Activated naive CD4-positive, alpha-beta T cell treated with anti-CD3 and anti-CD28 coated beads, Interleukin-2, amount 10 ng/mL, durations not matched to agents 7 days and 5 days (primary cell): ENCODE measurements around the gene SPRED3.
"Not testable (repeated sequence)": the region's sequence is repeated elsewhere in the genome, so short reads cannot be mapped to it uniquely, and the experiment has no call there.

ENCODE experiments used
- CTCF ChIA-PET: fragments of 350-600 bp; sonication (Branson Sonifier 250); formaldehyde crosslinking; loops from one replicate; lab custom pipeline; 2021; ENCODE audit warnings: antibody characterized with exemption; lab: Charles Lee
- DNase-seq: peaks from one replicate; pipeline ENCODE4 v3.0.0-alpha.2; 2020
- H3K27ac Mint-ChIP-seq: one replicate; pipeline ENCODE4 v1.8.0; 2021; ENCODE audit warnings: mild to moderate bottlenecking, moderate library complexity, mixed read lengths
- H3K27me3 Mint-ChIP-seq: one replicate; pipeline ENCODE4 v1.8.0; 2021; ENCODE audit warnings: mild to moderate bottlenecking, mixed read lengths
- H3K36me3 Mint-ChIP-seq: one replicate; pipeline ENCODE4 v1.8.0; 2021; ENCODE audit warnings: mixed read lengths
- H3K4me1 Mint-ChIP-seq: one replicate; pipeline ENCODE4 v1.8.0; 2021; ENCODE audit warnings: mixed read lengths
- H3K4me3 Mint-ChIP-seq: one replicate; pipeline ENCODE4 v1.8.0; 2021; ENCODE audit warnings: mild to moderate bottlenecking, moderate library complexity, mixed read lengths
- H3K9me3 Mint-ChIP-seq: one replicate; pipeline ENCODE4 v1.8.0; 2021; ENCODE audit warnings: mixed read lengths

SPRED3 gene

GRCh38 chr19:38361633-38362075, 26.8 kb upstream of the SPRED3 start:
- H3K36me3 Mint-ChIP-seq: no peaks in the 10 kb centered on the region
- H3K4me1 Mint-ChIP-seq: peaks cover 25% of the 10 kb centered on the region
- H3K27ac Mint-ChIP-seq: peak overlapping the region; percentile 69
- DNase-seq: peak; percentile 86
- no peaks in the 10 kb centered on the region for H3K9me3 Mint-ChIP-seq
- H3K27me3 Mint-ChIP-seq: peaks cover 83% of the 10 kb centered on the region
- CTCF ChIA-PET: interaction anchor here (1.5 kb wide), 1 partner anchor 41 kb away, joined by 3 read pairs; the partner anchor contains the start of gene FAM98C
- H3K4me3 Mint-ChIP-seq: peak overlapping the region; percentile 82

GRCh38 chr19:38362076-38362945, 26.2 kb upstream of the SPRED3 start:
- Mint-ChIP-seq H3K4me3 (peak overlapping the region; percentile 82), H3K36me3 (no peaks in the 10 kb centered on the region), H3K27ac (peak overlapping the region; percentile 74), H3K9me3 (no peaks in the 10 kb centered on the region), H3K4me1 (peaks cover 25% of the 10 kb centered on the region), H3K27me3 (peaks cover 83% of the 10 kb centered on the region)
- CTCF ChIA-PET: no interaction called here
- peak; percentile 95 for DNase-seq

- peaks cover 25% of the 10 kb centered on the region for H3K4me1 Mint-ChIP-seq
- H3K9me3 Mint-ChIP-seq, H3K36me3 Mint-ChIP-seq, H3K27ac Mint-ChIP-seq, DNase-seq, CTCF ChIA-PET: not testable (repeated sequence)
- H3K27me3 Mint-ChIP-seq: peaks cover 83% of the 10 kb centered on the region
- H3K4me3 Mint-ChIP-seq: peak overlapping the region; percentile 82
Measured at GRCh38 chr19:38362946-38363688, 25.4 kb upstream of the SPRED3 start.

GRCh38 chr19:38367041-38367440, 21.5 kb upstream of the SPRED3 start:
- CTCF ChIA-PET: no interaction called here
- Mint-ChIP-seq H3K9me3 (no peaks in the 10 kb centered on the region), H3K27ac (no peak overlapping the region), H3K4me3 (no peak overlapping the region), H3K36me3 (no peaks in the 10 kb centered on the region), H3K4me1 (peaks cover 12% of the 10 kb centered on the region), H3K27me3 (peaks cover 66% of the 10 kb centered on the region)
- no peak for DNase-seq

- H3K4me3 Mint-ChIP-seq: no peak overlapping the region
- CTCF ChIA-PET: no interaction called here
- H3K9me3 Mint-ChIP-seq: no peaks in the 10 kb centered on the region
- peaks cover under 1% of the 10 kb centered on the region for H3K36me3 Mint-ChIP-seq
- H3K4me1 Mint-ChIP-seq: peaks cover 4% of the 10 kb centered on the region
- DNase-seq: no peak
- H3K27me3 Mint-ChIP-seq: peaks cover 59% of the 10 kb centered on the region
- H3K27ac Mint-ChIP-seq: no peak overlapping the region
Measured at GRCh38 chr19:38369584-38369983, 18.9 kb upstream of the SPRED3 start.

- H3K36me3 Mint-ChIP-seq: peaks cover 7% of the 10 kb centered on the region
- no peaks in the 10 kb centered on the region for H3K9me3 Mint-ChIP-seq
- H3K27ac Mint-ChIP-seq: no peak overlapping the region
- no peak overlapping the region for H3K4me3 Mint-ChIP-seq
- CTCF ChIA-PET: interaction anchor here (0.8 kb wide), 1 partner anchor 10 kb away, joined by 3 read pairs; no protein-coding TSS in a partner anchor
- H3K4me1 Mint-ChIP-seq: peaks cover 11% of the 10 kb centered on the region
- no peak for DNase-seq
- peaks cover 52% of the 10 kb centered on the region for H3K27me3 Mint-ChIP-seq
Measured at GRCh38 chr19:38370299-38370698, 18.2 kb upstream of the SPRED3 start.

GRCh38 chr19:38371081-38371480, 17.4 kb upstream of the SPRED3 start:
- CTCF ChIA-PET: interaction anchor here (0.8 kb wide), 1 partner anchor 11 kb away, joined by 3 read pairs; no protein-coding TSS in a partner anchor

GRCh38 chr19:38373907-38374331, 14.6 kb upstream of the SPRED3 start:
- Mint-ChIP-seq H3K36me3 (peaks cover 17% of the 10 kb centered on the region), H3K4me1 (peaks cover 27% of the 10 kb centered on the region), H3K27me3 (peaks cover 23% of the 10 kb centered on the region), H3K9me3 (no peaks in the 10 kb centered on the region), H3K27ac (peak overlapping the region; percentile 96), H3K4me3 (peak overlapping the region; percentile 99)
- DNase-seq: no peak
- CTCF ChIA-PET: interaction anchor here (0.7 to 2.8 kb wide), 11 partner anchors 11 to 556 kb away, joined by 3 to 16 read pairs (median 3); partner anchors contain the start of genes CATSPERG, FAM98C and SARS2

More at GRCh38 chr19:38371081-38371480, 17.4 kb upstream of the SPRED3 start:
- no peak overlapping the region for H3K27ac Mint-ChIP-seq
- peaks cover 46% of the 10 kb centered on the region for H3K27me3 Mint-ChIP-seq
- no peak overlapping the region for H3K4me3 Mint-ChIP-seq
- peaks cover 19% of the 10 kb centered on the region for H3K4me1 Mint-ChIP-seq
- H3K9me3 Mint-ChIP-seq: no peaks in the 10 kb centered on the region
- peaks cover 10% of the 10 kb centered on the region for H3K36me3 Mint-ChIP-seq
- no peak for DNase-seq

GRCh38 chr19:38374332-38375097, 14.0 kb upstream of the SPRED3 start, which contains the start of gene PSMD8:
PSMD8 (plus strand) TSS chr19:38374571; CDS start chr19:38374602, 31 bp downstream.
- peaks cover 23% of the 10 kb centered on the region for H3K27me3 Mint-ChIP-seq
- peak within 1 kb of the TSS; percentile 99 for H3K4me3 Mint-ChIP-seq
- peaks cover 27% of the 10 kb centered on the region for H3K4me1 Mint-ChIP-seq
- DNase-seq: peak; percentile 99
- peak within 1 kb of the TSS; percentile 96 for H3K27ac Mint-ChIP-seq
- CTCF ChIA-PET: interaction anchor here (0.7 to 2.8 kb wide), 12 partner anchors 11 to 556 kb away, joined by 3 to 16 read pairs (median 4); partner anchors contain the start of genes CATSPERG, FAM98C and SARS2
- H3K9me3 Mint-ChIP-seq: no peaks in the 10 kb centered on the region
- peaks cover 23% of the 10 kb centered on the region for H3K36me3 Mint-ChIP-seq

GRCh38 chr19:38375098-38375493, 13.4 kb upstream of the SPRED3 start:
- peaks cover 27% of the 10 kb centered on the region for H3K4me1 Mint-ChIP-seq
- H3K27ac Mint-ChIP-seq: peak overlapping the region; percentile 96
- H3K36me3 Mint-ChIP-seq: peaks cover 25% of the 10 kb centered on the region
- peak overlapping the region; percentile 99 for H3K4me3 Mint-ChIP-seq
- CTCF ChIA-PET: interaction anchor here (1.1 to 2.8 kb wide), 6 partner anchors 10 to 39 kb away, joined by 3 to 16 read pairs (median 4); partner anchors contain the start of genes CATSPERG and FAM98C
- no peaks in the 10 kb centered on the region for H3K9me3 Mint-ChIP-seq
- peaks cover 20% of the 10 kb centered on the region for H3K27me3 Mint-ChIP-seq
- DNase-seq: no peak

- peaks cover 27% of the 10 kb centered on the region for H3K4me1 Mint-ChIP-seq
- no peaks in the 10 kb centered on the region for H3K9me3 Mint-ChIP-seq
- H3K36me3 Mint-ChIP-seq: peaks cover 25% of the 10 kb centered on the region
- H3K27me3 Mint-ChIP-seq: peaks cover 13% of the 10 kb centered on the region
- no peak for DNase-seq
- H3K27ac Mint-ChIP-seq: peak overlapping the region; percentile 96
- CTCF ChIA-PET: interaction anchor here (0.5 to 2.8 kb wide), 2 partner anchors 40 to 455 kb away, joined by 3 to 16 read pairs; partner anchors contain the start of gene CATSPERG
- peak overlapping the region; percentile 99 for H3K4me3 Mint-ChIP-seq
Measured at GRCh38 chr19:38375748-38376147, 12.7 kb upstream of the SPRED3 start.

- H3K27me3 Mint-ChIP-seq: peaks cover 10% of the 10 kb centered on the region
- DNase-seq: no peak
- peak overlapping the region; percentile 63 for H3K27ac Mint-ChIP-seq
- H3K4me3 Mint-ChIP-seq: peak overlapping the region; percentile 99
- peaks cover 30% of the 10 kb centered on the region for H3K36me3 Mint-ChIP-seq
- H3K4me1 Mint-ChIP-seq: peaks cover 27% of the 10 kb centered on the region
- no peaks in the 10 kb centered on the region for H3K9me3 Mint-ChIP-seq
- CTCF ChIA-PET: no interaction called here
Measured at GRCh38 chr19:38376576-38376975, 11.9 kb upstream of the SPRED3 start.

- CTCF ChIA-PET: interaction anchor here (1.2 kb wide), 1 partner anchor 26 kb away, joined by 6 read pairs; the partner anchor contains the start of gene FAM98C
- peaks cover 6% of the 10 kb centered on the region for H3K27me3 Mint-ChIP-seq
- peaks cover 27% of the 10 kb centered on the region for H3K4me1 Mint-ChIP-seq
- H3K9me3 Mint-ChIP-seq: no peaks in the 10 kb centered on the region
- peaks cover 35% of the 10 kb centered on the region for H3K36me3 Mint-ChIP-seq
- H3K4me3 Mint-ChIP-seq: peak overlapping the region; percentile 99
- DNase-seq: no peak
- peak overlapping the region; percentile 63 for H3K27ac Mint-ChIP-seq
Measured at GRCh38 chr19:38377052-38377451, 11.4 kb upstream of the SPRED3 start.
